Mucosa of descending colon (tissue), 3 donors: ENCODE data around the gene SHISAL1. TPM values are rescaled to one million over a fixed set of nuclear protein-coding genes. Genes with fewer than 3 reads are reported as not detected.

Source experiments
- ATAC-seq: fragments of 200-7000 bp; cut with Tn5 transposase; one replicate; pipeline ENCODE4 v1.9.1; 2020; ENCODE audit warnings: mild to moderate bottlenecking, moderate library complexity
- DNase-seq, 3 donors: peaks; one replicate each; pipeline ENCODE4 v3.0.0-alpha.2; 2020
- H3K36me3 ChIP-seq: fragments of 200-600 bp; one replicate; pipeline ENCODE4 v1.8.0; 2021; ENCODE audit warnings: low read depth, mild to moderate bottlenecking
- H3K4me1 ChIP-seq: fragments of 200-600 bp; one replicate; pipeline ENCODE4 v1.8.0; 2021; ENCODE audit warnings: low read depth, mild to moderate bottlenecking
- H3K4me3 ChIP-seq: fragments of 200-600 bp; one replicate; pipeline ENCODE4 v1.8.0; 2021; ENCODE audit warnings: mild to moderate bottlenecking
- H3K9me3 ChIP-seq: fragments of 200-600 bp; one replicate; pipeline ENCODE4 v1.8.0; 2021; ENCODE audit warnings: mild to moderate bottlenecking
- intact Hi-C, 2 donors: fragments of 100-400 bp; cut with DNase I in 1 of 2; cut with micrococcal nuclease in 1 of 2; formaldehyde crosslinking; loops; one replicate each; pipeline versions ENCODE4 v1.11.0 to v1.11.1; 2022; cut with DNase I, micrococcal nuclease
- total RNA-seq, 3 donors: library from RNA; stranded (reverse); fragmentation: NEBNext Ultra II Directional in 2 of 3; extraction: Animal tissue kit (Norgen Biotek cat#: 25700) in 2 of 3; gene quantifications; one replicate each; pipeline versions ENCODE4 v1.2.1 to v1.2.4, GENCODE V29; 2021 to 2023
- TF ChIP-seq, protein P1 (sequence below): fragments of 200-600 bp; IDR thresholded peaks from one replicate; pipeline ENCODE4 v1.8.0; 2022; ENCODE audit warnings: antibody characterized with exemption, mild to moderate bottlenecking
- donor health status: DM: no; HTN: no; CAD: no; lungs with moderate emphysema.
- donor health status: DM: no; HTN: no; CAD: no.
- donor health status: DM: no; HTN: yes; CAD: no.

SHISAL1 gene
- total RNA-seq, 3 donors from 2014 or later = 0.38 to 34.3 (median 1.1) TPM

DNA sequence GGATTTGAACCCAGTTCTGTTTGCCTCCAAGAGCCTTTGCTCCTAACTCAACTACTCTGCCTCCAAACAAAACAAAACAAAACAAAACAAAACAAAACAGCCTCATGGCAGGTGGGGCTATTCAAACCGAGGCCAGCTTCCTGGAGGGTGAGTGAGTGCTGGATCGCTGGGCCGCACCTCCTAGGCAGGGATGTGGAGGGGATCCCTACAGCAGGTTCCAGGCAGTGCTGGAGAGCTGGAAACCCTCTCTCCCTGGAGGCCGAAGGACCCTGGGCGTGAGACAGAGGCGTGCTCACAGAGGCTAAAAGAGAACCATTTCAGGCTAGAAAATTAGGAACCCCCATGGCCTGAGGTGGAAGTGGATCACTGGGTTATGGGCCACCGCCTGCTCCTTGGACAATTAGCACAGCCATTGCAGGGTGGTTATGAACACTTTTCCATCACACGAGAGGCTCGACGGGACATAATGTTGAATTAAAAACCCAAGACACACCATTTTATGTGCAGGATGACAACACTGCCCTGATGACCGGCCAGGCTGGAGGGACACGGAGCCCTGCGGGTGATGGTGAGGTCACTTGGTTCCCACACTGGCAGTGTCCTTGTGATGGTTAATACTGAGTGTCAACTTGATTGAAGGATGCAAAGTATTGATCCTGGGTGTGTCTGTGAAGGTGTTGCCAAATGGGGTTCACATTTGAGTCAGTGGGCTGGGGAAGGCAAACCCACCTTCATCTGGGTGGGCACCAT is 35.2 kb downstream of the SHISAL1 start:
- no peaks in the 10 kb centered on the region for H3K4me1 ChIP-seq
- no peak overlapping the region for H3K4me3 ChIP-seq
- no peaks in the 10 kb centered on the region for H3K36me3 ChIP-seq
- DNase-seq (no peak), ATAC-seq (no peak)
- TF ChIP-seq, protein P1, sequence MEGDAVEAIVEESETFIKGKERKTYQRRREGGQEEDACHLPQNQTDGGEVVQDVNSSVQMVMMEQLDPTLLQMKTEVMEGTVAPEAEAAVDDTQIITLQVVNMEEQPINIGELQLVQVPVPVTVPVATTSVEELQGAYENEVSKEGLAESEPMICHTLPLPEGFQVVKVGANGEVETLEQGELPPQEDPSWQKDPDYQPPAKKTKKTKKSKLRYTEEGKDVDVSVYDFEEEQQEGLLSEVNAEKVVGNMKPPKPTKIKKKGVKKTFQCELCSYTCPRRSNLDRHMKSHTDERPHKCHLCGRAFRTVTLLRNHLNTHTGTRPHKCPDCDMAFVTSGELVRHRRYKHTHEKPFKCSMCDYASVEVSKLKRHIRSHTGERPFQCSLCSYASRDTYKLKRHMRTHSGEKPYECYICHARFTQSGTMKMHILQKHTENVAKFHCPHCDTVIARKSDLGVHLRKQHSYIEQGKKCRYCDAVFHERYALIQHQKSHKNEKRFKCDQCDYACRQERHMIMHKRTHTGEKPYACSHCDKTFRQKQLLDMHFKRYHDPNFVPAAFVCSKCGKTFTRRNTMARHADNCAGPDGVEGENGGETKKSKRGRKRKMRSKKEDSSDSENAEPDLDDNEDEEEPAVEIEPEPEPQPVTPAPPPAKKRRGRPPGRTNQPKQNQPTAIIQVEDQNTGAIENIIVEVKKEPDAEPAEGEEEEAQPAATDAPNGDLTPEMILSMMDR = no peak
- intact Hi-C loops = no loop called here
- H3K9me3 ChIP-seq = no peaks in the 10 kb centered on the region

DNA sequence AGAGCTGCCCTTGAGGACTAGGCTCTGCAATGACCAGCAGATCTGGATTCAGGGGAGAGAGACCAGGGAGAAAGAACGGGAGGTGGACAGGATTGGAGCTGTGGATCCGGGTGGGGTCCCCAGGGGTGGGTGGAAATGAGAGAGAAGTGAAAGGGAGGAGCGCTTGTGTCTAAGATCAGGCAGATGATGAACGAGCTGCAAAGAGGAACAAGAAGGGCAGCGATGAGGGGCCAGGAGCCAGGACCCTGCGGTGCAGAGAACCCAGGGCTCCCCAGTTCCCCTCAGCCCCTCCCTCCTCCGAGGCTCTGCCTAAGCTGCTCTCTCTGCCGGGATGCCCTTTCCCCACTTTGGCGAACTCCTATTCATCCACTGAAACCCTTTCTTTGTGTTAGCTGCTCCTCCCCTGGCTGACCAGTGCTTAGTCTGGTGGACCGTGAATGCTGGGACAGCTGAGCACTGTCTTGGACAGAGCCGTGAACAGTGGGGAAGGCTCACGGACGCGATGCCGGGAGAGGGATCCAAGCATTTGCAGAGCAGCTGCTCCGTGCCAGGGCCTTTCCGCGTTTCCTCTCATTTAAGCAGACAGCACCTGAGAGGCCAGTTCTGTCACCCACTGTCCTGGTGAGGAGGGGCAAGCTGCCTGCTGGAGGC is 35.9 kb downstream of the SHISAL1 start:
- ATAC-seq (no peak), DNase-seq (no peak)
- TF ChIP-seq, protein P1 = no peak
- no peaks in the 10 kb centered on the region for H3K9me3 ChIP-seq
- H3K36me3 ChIP-seq = no peaks in the 10 kb centered on the region
- intact Hi-C loops = no loop called here
- H3K4me1 ChIP-seq = no peaks in the 10 kb centered on the region
- no peak overlapping the region for H3K4me3 ChIP-seq

DNA sequence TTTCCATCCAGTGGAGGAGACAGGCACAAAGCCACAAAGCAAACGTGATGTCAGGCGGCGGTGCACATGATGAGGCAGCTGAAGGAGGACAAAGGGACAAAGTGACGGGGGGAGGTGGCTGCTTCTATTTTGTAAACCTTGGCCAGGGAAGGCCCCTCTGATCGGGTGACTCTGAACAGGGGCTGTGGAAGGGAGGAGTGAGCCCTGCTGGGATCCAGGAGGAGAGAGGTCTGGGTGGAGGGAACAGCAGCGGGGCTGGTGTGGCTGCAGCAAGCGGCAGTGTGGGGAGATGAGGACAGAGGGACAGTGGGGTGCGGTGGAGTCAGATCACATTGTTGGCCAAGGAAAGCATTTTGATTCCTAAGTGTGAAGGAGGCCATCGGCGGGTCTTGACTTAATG is 36.7 kb downstream of the SHISAL1 start:
- Histone ChIP-seq H3K36me3 (no peaks in the 10 kb centered on the region), H3K9me3 (no peaks in the 10 kb centered on the region), H3K4me3 (no peak overlapping the region), H3K4me1 (no peaks in the 10 kb centered on the region)
- TF ChIP-seq, protein P1 = no peak
- intact Hi-C loops = no loop called here
- DNase-seq (peak in 2 of 3 donors; percentile 3 to 23), ATAC-seq (no peak)

DNA sequence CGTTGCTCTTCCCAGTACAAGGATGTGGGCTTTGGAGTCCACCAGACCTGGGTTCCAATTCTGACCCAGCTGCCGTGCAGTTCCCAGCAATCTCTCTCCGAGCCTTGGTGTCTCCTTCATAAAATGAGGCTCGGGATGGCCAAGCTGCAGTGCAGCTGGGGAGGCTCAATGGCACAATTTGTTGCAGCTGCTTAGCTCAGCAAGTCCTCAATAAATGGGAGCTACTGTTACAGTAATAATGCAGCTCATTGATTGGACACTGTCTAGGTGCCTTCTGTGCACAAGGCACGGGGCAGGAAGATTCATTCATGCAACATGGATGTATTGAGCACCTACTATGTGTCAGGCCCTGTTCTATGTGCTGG is 37.1 kb downstream of the SHISAL1 start:
- intact Hi-C loops = no loop called here
- ATAC-seq (no peak), DNase-seq (no peak)
- no peaks in the 10 kb centered on the region for H3K36me3 ChIP-seq
- TF ChIP-seq, protein P1 = no peak
- H3K9me3 ChIP-seq = no peaks in the 10 kb centered on the region
- no peak overlapping the region for H3K4me3 ChIP-seq
- H3K4me1 ChIP-seq = no peaks in the 10 kb centered on the region

DNA sequence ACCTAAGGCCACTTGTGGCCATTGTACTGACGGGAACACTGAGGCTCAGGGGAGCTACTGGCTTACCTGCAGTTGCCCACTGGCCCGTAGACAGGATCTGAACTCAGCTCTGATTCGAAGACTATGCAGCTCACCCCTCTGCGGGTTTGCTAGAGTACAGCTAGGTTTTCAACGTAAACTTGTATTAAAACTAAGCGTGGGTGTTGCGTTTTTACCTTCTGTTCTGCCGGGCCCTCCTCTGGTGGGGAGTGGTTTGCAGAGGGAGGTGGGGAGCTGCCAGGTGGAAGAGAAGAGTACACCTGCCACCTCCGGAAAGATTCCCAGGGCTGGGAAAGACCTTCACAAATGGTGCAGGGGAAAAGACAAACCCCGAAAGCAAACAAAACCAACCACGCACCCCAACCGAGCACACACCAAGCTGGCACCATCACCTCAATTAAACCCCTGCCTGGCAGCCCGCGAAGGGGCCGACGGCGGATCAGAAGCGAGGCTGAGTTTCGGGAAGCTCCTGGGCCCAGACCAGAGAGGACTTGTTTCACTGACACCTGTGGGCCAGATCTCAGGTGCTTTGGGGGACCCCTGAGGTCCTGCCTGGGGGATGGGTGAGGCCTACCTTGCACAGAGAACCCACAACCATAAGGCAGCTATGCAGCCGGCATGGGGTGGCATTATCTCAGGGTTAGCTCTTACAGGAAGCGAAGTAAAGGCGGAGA is 37.7 kb downstream of the SHISAL1 start:
- no peaks in the 10 kb centered on the region for H3K9me3 ChIP-seq
- DNase-seq (peak in 2 of 3 donors; percentile 6 to 27), ATAC-seq (no peak)
- intact Hi-C loops = no loop called here
- H3K4me1 ChIP-seq = no peaks in the 10 kb centered on the region
- H3K36me3 ChIP-seq = no peaks in the 10 kb centered on the region
- TF ChIP-seq, protein P1 = no peak
- no peak overlapping the region for H3K4me3 ChIP-seq
